Measurements from ENCODE around the gene IGBP1.
A peak's percentile ranks its signal among the peaks of the same experiment; 100 is the strongest.

The IGBP1 gene

GRCh38 chrX:70171624-70172023 lies 38.4 kb downstream of the IGBP1 start:
- DNase-seq, result no peak
- no peaks in the 10 kb centered on the region for H3K27me3 ChIP-seq
- no peaks in the 10 kb centered on the region for H3K36me3 ChIP-seq
- no peaks in the 10 kb centered on the region for H3K4me1 ChIP-seq
- H3K4me3 ChIP-seq (ENCODE audit: low read depth, low read length), result no peak overlapping the region
- no peaks in the 10 kb centered on the region for H3K9me3 ChIP-seq
- TF ChIP-seq, protein P1, sequence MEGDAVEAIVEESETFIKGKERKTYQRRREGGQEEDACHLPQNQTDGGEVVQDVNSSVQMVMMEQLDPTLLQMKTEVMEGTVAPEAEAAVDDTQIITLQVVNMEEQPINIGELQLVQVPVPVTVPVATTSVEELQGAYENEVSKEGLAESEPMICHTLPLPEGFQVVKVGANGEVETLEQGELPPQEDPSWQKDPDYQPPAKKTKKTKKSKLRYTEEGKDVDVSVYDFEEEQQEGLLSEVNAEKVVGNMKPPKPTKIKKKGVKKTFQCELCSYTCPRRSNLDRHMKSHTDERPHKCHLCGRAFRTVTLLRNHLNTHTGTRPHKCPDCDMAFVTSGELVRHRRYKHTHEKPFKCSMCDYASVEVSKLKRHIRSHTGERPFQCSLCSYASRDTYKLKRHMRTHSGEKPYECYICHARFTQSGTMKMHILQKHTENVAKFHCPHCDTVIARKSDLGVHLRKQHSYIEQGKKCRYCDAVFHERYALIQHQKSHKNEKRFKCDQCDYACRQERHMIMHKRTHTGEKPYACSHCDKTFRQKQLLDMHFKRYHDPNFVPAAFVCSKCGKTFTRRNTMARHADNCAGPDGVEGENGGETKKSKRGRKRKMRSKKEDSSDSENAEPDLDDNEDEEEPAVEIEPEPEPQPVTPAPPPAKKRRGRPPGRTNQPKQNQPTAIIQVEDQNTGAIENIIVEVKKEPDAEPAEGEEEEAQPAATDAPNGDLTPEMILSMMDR (IDR thresholded peaks at IDR 0.05; ENCODE audit: low read depth, low read length), result no peak

GRCh38 chrX:70172221-70172620 lies 39.0 kb downstream of the IGBP1 start:
- Histone ChIP-seq H3K4me1 (no peaks in the 10 kb centered on the region), H3K27me3 (no peaks in the 10 kb centered on the region), H3K9me3 (no peaks in the 10 kb centered on the region), H3K36me3 (no peaks in the 10 kb centered on the region), H3K4me3 (ENCODE audit: low read depth, low read length) (no peak overlapping the region)
- no peak for DNase-seq
- TF ChIP-seq, protein P1 (IDR thresholded peaks at IDR 0.05; ENCODE audit: low read depth, low read length), result no peak

GRCh38 chrX:70172964-70173363 lies 39.7 kb downstream of the IGBP1 start:
- no peaks in the 10 kb centered on the region for H3K27me3 ChIP-seq
- DNase-seq, result no peak
- TF ChIP-seq, protein P1 (IDR thresholded peaks at IDR 0.05; ENCODE audit: low read depth, low read length), result no peak
- no peaks in the 10 kb centered on the region for H3K4me1 ChIP-seq
- no peaks in the 10 kb centered on the region for H3K36me3 ChIP-seq
- no peak overlapping the region for H3K4me3 ChIP-seq (ENCODE audit: low read depth, low read length)
- no peaks in the 10 kb centered on the region for H3K9me3 ChIP-seq

DNA sequence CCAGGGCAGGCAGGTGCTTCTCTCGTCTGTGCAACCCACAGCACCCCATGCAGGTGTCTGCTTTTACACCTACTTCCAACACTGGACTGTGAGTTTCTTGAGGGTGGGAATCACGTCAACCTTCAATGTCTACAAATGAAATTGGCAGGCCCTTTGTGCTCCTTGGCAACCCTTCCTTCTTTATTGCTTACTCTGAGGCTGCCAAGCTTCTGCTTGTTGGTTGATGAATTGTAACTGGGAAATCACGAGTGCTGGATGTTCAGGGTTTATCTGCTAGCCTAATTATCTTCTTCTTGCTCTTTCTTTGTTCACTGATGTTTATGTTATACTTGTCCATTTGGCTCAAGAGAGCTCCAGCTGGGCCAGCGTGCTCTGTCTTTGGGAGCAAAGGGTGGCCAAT lies 41.5 kb downstream of the IGBP1 start:
- Histone ChIP-seq H3K36me3 (no peaks in the 10 kb centered on the region), H3K4me3 (ENCODE audit: low read depth, low read length) (no peak overlapping the region), H3K27me3 (no peaks in the 10 kb centered on the region), H3K4me1 (no peaks in the 10 kb centered on the region), H3K9me3 (no peaks in the 10 kb centered on the region)
- TF ChIP-seq, protein P1 (IDR thresholded peaks at IDR 0.05; ENCODE audit: low read depth, low read length), result no peak
- DNase-seq, result no peak

DNA sequence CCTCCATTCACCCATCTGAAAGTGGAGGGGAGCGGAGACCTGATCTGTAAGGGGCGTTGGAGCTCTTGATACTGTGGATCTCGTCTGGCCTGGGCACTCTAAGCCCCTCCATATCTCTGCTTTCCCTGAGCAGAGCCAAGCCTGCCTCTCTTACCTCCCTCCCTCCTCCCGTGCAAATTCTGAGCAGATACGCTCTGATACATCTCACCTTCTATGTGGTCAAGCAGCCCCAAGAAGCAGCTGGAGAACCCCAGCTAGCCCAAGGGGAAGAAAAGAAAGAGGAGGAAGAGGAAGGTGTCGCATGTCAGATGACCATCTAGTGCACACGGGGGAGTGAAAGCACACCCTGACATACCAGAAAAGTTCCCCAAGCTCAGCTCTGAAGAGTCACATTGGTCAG lies 42.1 kb downstream of the IGBP1 start:
- TF ChIP-seq, protein P1 (IDR thresholded peaks at IDR 0.05; ENCODE audit: low read depth, low read length), result no peak
- H3K9me3 ChIP-seq, result no peaks in the 10 kb centered on the region
- no peak overlapping the region for H3K4me3 ChIP-seq (ENCODE audit: low read depth, low read length)
- H3K4me1 ChIP-seq, result no peaks in the 10 kb centered on the region
- H3K27me3 ChIP-seq, result no peaks in the 10 kb centered on the region
- DNase-seq, result no peak
- H3K36me3 ChIP-seq, result no peaks in the 10 kb centered on the region

DNA sequence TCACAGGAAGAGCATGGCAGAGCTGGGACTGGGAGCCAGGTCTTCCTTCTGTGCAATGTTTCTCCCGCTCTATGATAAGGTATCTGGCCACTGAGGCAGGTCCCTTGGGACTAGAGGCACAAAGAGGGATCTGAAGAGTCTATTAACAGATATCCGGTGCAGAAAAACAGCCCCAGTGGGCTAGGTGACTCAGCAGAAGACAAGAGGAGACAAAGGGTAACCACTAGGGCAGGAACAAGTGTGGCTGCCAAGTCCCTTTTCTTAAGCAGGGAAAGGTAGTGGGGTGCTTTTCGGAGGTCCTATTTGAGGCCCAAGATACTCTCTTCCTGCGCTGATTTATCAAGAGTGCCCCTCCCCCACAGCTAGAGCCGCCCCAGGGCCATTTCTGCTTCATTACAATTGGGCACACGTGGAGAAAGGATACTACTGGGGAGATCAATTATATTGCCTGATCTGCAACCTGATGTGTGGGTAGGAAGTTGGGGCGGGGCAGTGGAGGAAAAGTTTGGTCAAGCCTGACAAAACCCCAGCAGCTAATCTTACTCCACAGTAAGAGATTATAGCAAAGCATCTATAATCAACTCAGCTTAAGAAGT lies 43.8 kb downstream of the IGBP1 start, which contains the start of gene DGAT2L6:
TSS of gene DGAT2L6 (plus strand) at position 546 of the 596 bp plus-strand sequence. CDS start 100 bp downstream, outside the sequence.
- H3K9me3 ChIP-seq, result no peaks in the 10 kb centered on the region
- H3K36me3 ChIP-seq, result no peaks in the 10 kb centered on the region
- no peaks in the 10 kb centered on the region for H3K27me3 ChIP-seq
- peak; percentile 25 for DNase-seq
- TF ChIP-seq, protein P1 (IDR thresholded peaks at IDR 0.05; ENCODE audit: low read depth, low read length), result no peak
- H3K4me1 ChIP-seq, result no peaks in the 10 kb centered on the region
- no peak within 1 kb of the TSS for H3K4me3 ChIP-seq (ENCODE audit: low read depth, low read length)

All from BE2C (cell line).